Heart left ventricle (tissue), 16 donors: ENCODE measurements around the gene SIGLEC9. TPM values are rescaled to one million over a fixed set of nuclear protein-coding genes. Genes with fewer than 3 reads are reported as not detected.

ENCODE experiments used
- ATAC-seq, 4 donors: fragments of 200-7000 bp; cut with Tn5 transposase; one replicate each; pipeline ENCODE4 v1.9.1; 2020 to 2022; ENCODE audit warnings: moderate library complexity in 4 of 4, mild to moderate bottlenecking in 3 of 4, moderate number of reproducible peaks in 1 of 4
- DNase-seq, 5 donors: peaks; one replicate each; pipeline ENCODE4 v3.0.0-alpha.2; 2020
- H3K27ac ChIP-seq, 12 donors: fragments of 200-600 bp; sonication (generic) in 4 of 12; one replicate each; pipeline versions ENCODE4 v1.5.0 to v1.8.0; 2016 to 2022; ENCODE audit warnings: mild to moderate bottlenecking in 2 of 12
- H3K27me3 ChIP-seq, 9 donors: fragments of 200-600 bp; sonication (generic) in 2 of 9; one replicate each; pipeline versions ENCODE4 v1.5.1 to v1.8.0; 2016 to 2022; ENCODE audit warnings: mild to moderate bottlenecking in 3 of 9
- H3K36me3 ChIP-seq, 9 donors: fragments of 200-600 bp; sonication (generic) in 2 of 9; one replicate each; pipeline versions ENCODE4 v1.5.0 to v1.8.0; 2018 to 2022; ENCODE audit warnings: mild to moderate bottlenecking in 2 of 9
- H3K4me1 ChIP-seq, 12 donors: fragments of 200-600 bp; sonication (generic) in 4 of 12; one replicate each; pipeline versions ENCODE4 v1.5.0 to v1.8.0; 2016 to 2022; ENCODE audit warnings: mild to moderate bottlenecking in 3 of 12
- H3K4me3 ChIP-seq, 12 donors: fragments of 200-600 bp; sonication (generic) in 4 of 12; one replicate each; pipeline versions ENCODE4 v1.5.0 to v1.8.0; 2017 to 2022; ENCODE audit warnings: mild to moderate bottlenecking in 9 of 12, moderate library complexity in 4 of 12
- H3K9me3 ChIP-seq, 12 donors: fragments of 200-600 bp; sonication (generic) in 4 of 12; one replicate each; pipeline versions ENCODE4 v1.5.0 to v1.8.0; 2016 to 2022; ENCODE audit warnings: mild to moderate bottlenecking in 1 of 12
- POLR2A ChIP-seq, 2 donors: fragments of 450-650 bp; IDR thresholded peaks; one replicate each; pipeline ENCODE4 v1.6.1; 2017; ENCODE audit warnings: antibody characterized with exemption in 2 of 2, mild to moderate bottlenecking in 2 of 2, moderate library complexity in 2 of 2
- WGBS, 4 donors: extraction: QIAGEN DNeasy Blood & Tissue Kit in 2 of 4; methylation state at CpG; one replicate each; pipeline versions ENCODE4 v1.1.5 to v1.1.7; 2013 to 2018; 5-methylcytosine and 5-hydroxymethylcytosine counted together
- intact Hi-C, 10 donors: fragments of 100-400 bp; cut with DNase I; formaldehyde crosslinking; loops; one replicate each; pipeline versions ENCODE4 v1.11.1 to v1.14.2; 2022
- polyA plus RNA-seq, 2 donors: library from polyadenylated mRNA; stranded (reverse); fragments of 200-250 nt; gene quantifications; one replicate each; pipeline ENCODE4 v1.2.3, GENCODE V29; 2013
- total RNA-seq, 9 donors: library from RNA; depleted of rRNA in 2 of 9; stranded (reverse); fragments of >200 nt in 2 of 9; fragmentation: NEBNext Ultra II Directional in 3 of 9; extraction: Animal tissue kit (Norgen Biotek cat#: 25700) in 3 of 9; gene quantifications; one replicate each; pipeline versions ENCODE4 v1.1.0 to v1.2.4, GENCODE V29; 2016 to 2023
- TF ChIP-seq, protein P1 (sequence below), 12 donors: fragments of 200-600 bp; sonication (generic) in 4 of 12; IDR thresholded peaks; one replicate each; pipeline versions ENCODE4 v1.5.0 to v1.8.0; 2018 to 2022; ENCODE audit warnings: antibody characterized with exemption in 12 of 12, mild to moderate bottlenecking in 5 of 12
- donor health status: ischemic (EF 13 %, LVEDD 7.1; RV severe dilation, severe dysfunction).
- donor health status: healthy with polysubstance abuse.
- donor health status: DM: no; HTN: yes; CAD: no.
- donor health status: DM: no; HTN: no; CAD: no.
- donor health status: ischemic (EF 25% LVEDD 6.9; RV normal size, moderate dysfunction).
- donor health status: ischemic (EF 25% LVEDD 5.7; RV mildly dilated, moderate dysfunction).
- donor health status: healthy.
- donor health status: DM: yes; HTN: yes; CAD: no.
- donor health status: ischemic (EF 35%, LVEDD 5.7; RV mildly dilated, moderate dysfunction).
- donor health status: nonischemic (EF 11% LVEDD 7.7; RV severe dilation, severe dysfunction).
- donor health status: DM: yes; HTN: yes; CAD: no.
- donor health status: PGD.
- donor health status: ischemic (EF 29% LVEDD 5.4; RV normal size, mild dysfunction).
- donor health status: nonischemic (EF 23%, LVEDD 6.1; RV moderate dilation, normal function).

Gene SIGLEC9
- total and polyA plus RNA-seq, 11 donors: 0.27 to 18.5 (median 1.7) TPM

DNA sequence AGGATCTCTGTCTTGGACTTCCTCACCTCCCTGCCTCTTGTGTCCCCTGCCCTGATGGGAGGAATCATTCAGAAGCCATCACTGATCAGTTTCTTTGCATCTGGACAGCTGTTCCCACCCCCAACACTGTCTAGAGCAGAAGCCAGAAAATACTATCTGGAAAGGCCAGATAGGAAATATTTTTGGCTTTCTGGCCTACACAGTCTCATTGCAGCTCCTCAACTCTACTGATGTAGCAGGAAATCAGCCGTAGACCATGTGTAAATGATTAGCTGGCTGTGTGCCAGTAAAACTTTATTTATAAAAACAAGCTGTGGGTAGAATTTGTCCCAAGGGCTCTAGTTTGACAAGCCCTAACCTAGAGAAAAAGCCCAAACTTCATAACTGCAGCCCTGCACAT is 23.0 kb downstream of the SIGLEC9 start:
- H3K9me3 ChIP-seq: peaks cover 0 to 6% (median 0%) of the 10 kb centered on the region in 12 donors
- H3K27me3 ChIP-seq: peaks cover 0 to 2% (median 0%) of the 10 kb centered on the region in 9 donors
- 29 to 53% (median 32%) methylated on average over 1 of the region's 1 CpG for WGBS, 4 donors
- H3K27ac ChIP-seq: peak overlapping the region in 3 of 12 donors; percentile 14 to 79 (median 43)
- DNase-seq (no peak), ATAC-seq (peak in 2 of 4 donors; percentile 28 to 47)
- intact Hi-C loops: no loop called here
- peaks cover 0 to 53% (median 0%) of the 10 kb centered on the region in 12 donors for H3K4me1 ChIP-seq
- no peak overlapping the region for H3K4me3 ChIP-seq
- TF ChIP-seq, protein P1, sequence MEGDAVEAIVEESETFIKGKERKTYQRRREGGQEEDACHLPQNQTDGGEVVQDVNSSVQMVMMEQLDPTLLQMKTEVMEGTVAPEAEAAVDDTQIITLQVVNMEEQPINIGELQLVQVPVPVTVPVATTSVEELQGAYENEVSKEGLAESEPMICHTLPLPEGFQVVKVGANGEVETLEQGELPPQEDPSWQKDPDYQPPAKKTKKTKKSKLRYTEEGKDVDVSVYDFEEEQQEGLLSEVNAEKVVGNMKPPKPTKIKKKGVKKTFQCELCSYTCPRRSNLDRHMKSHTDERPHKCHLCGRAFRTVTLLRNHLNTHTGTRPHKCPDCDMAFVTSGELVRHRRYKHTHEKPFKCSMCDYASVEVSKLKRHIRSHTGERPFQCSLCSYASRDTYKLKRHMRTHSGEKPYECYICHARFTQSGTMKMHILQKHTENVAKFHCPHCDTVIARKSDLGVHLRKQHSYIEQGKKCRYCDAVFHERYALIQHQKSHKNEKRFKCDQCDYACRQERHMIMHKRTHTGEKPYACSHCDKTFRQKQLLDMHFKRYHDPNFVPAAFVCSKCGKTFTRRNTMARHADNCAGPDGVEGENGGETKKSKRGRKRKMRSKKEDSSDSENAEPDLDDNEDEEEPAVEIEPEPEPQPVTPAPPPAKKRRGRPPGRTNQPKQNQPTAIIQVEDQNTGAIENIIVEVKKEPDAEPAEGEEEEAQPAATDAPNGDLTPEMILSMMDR (IDR thresholded peaks at IDR 0.05): no peak
- no peak for TF ChIP-seq POLR2A (IDR thresholded peaks at IDR 0.05)
- H3K36me3 ChIP-seq: no peaks in the 10 kb centered on the region

DNA sequence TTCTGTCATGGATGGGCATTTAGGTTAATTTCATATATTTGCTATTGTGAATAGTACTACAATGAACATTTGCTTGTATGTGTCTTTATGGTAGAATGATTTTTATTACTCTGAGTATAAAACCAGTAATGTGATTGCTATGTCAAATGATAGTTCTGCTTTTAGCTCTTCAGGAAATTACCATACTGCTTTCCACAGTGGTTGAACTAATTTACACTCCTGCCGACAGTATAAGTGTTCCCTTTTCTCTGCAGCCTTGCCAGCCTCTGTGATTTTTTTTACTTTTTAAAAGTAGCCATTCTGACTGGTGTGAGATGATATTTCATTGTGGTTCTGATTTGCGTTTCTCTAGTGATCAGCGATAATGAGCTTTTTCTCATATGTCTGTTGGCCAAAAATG is 23.9 kb downstream of the SIGLEC9 start:
- no peaks in the 10 kb centered on the region for H3K36me3 ChIP-seq
- peaks cover 0 to 6% (median 0%) of the 10 kb centered on the region in 12 donors for H3K9me3 ChIP-seq
- no peak for TF ChIP-seq POLR2A (IDR thresholded peaks at IDR 0.05)
- TF ChIP-seq, protein P1 (IDR thresholded peaks at IDR 0.05): no peak
- H3K27ac ChIP-seq: peak overlapping the region in 3 of 12 donors; percentile 4 to 79 (median 8)
- intact Hi-C loops: no loop called here
- 76 to 86% (median 80%) methylated on average over 3 of the region's 3 CpGs for WGBS, 4 donors
- no peak overlapping the region for H3K4me3 ChIP-seq
- H3K4me1 ChIP-seq: peaks cover 0 to 50% (median 0%) of the 10 kb centered on the region in 12 donors
- ATAC-seq: no peak
- H3K27me3 ChIP-seq: peaks cover 0 to 2% (median 0%) of the 10 kb centered on the region in 9 donors
- no peak for DNase-seq

DNA sequence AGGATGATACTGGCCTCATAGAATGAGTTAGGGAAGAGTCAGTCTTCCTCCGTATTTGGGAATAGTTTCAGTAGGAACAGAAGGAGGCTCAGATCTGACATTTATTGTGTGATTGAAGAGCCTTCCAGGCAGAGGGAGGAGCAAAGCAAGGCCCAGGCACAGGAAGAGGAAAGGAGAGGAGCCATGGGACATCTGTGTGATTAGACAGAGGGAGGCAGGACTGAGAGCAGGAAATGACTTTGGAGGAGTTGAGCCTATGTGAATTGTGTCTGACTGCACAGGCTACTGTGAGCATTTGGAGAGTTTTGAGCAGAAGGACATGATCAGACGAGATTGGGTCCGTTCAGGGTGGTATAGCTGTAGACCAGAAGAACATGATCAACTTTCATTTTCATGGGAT is 25.9 kb downstream of the SIGLEC9 start:
- intact Hi-C loops: loop anchor here in 1 of 10 donors (10.0 kb wide), 1 partner anchor 104 kb away; the partner anchor contains the start of gene SIGLECL1
- TF ChIP-seq, protein P1 (IDR thresholded peaks at IDR 0.05): no peak
- TF ChIP-seq POLR2A (IDR thresholded peaks at IDR 0.05): no peak
- Histone ChIP-seq H3K27me3 (peaks cover 0 to 12% (median 0%) of the 10 kb centered on the region in 9 donors), H3K4me1 (peaks cover 0 to 38% (median 0%) of the 10 kb centered on the region in 12 donors), H3K36me3 (peaks cover 0 to 5% (median 0%) of the 10 kb centered on the region in 9 donors), H3K27ac (no peak overlapping the region), H3K4me3 (no peak overlapping the region), H3K9me3 (peaks cover 0 to 6% (median 0%) of the 10 kb centered on the region in 12 donors)
- no peak for DNase-seq
- ATAC-seq: no peak
- WGBS, 4 donors: 40 to 51% (median 44%) methylated on average over 3 of the region's 3 CpGs

DNA sequence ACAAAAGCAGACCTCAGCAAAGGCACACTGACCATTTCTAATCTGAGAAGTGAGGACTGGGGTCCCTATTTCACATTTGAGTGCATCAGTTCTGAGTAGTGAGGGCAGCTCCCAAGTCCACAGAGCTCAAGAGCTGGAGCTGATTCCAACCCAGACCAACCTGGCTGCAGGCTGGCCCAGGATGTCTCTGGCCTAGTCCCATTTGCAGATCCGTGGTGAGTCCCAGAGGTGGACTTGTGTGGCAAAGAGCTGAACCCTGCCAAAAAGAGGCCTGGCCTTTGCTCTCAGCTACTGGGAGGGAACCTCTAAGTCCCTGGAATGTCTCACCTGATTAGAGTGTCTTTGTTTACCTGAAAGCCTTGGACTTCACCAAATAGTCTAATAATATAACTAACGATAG is 32.0 kb downstream of the SIGLEC9 start:
- H3K27me3 ChIP-seq: peaks cover 0 to 27% (median 0%) of the 10 kb centered on the region in 9 donors
- no peak for ATAC-seq

More for the DNA sequence above, 32.0 kb downstream of the SIGLEC9 start:
- TF ChIP-seq, protein P1 (IDR thresholded peaks at IDR 0.05): no peak
- no peak for TF ChIP-seq POLR2A (IDR thresholded peaks at IDR 0.05)
- intact Hi-C loops: loop anchor here in 1 of 10 donors (10.0 kb wide), 1 partner anchor 98 kb away; the partner anchor contains the start of gene SIGLECL1
- H3K36me3 ChIP-seq: peaks cover 0 to 5% (median 0%) of the 10 kb centered on the region in 9 donors
- no peaks in the 10 kb centered on the region for H3K9me3 ChIP-seq
- no peak overlapping the region for H3K27ac ChIP-seq
- H3K4me3 ChIP-seq: no peak overlapping the region
- no peak for DNase-seq
- H3K4me1 ChIP-seq: peaks cover 0 to 4% (median 0%) of the 10 kb centered on the region in 12 donors
- WGBS, 4 donors: 37 to 68% (median 54%) methylated on average over 2 of the region's 2 CpGs
